Thyroid gland (tissue), 4 donors: Measurements from ENCODE around the gene PROZ.

Experiments used
- POLR2A ChIP-seq, 2 donors: fragments of 450-650 bp; IDR thresholded peaks; one replicate each; pipeline ENCODE4 v1.6.1; 2017; ENCODE audit warnings: antibody characterized with exemption in 2 of 2, mild to moderate bottlenecking in 2 of 2, moderate library complexity in 1 of 2
- TF ChIP-seq, protein P1 (sequence below), 6 experiments: fragments of 200-600 bp in 3 of 6; fragments of 450-650 bp in 3 of 6; sonication (generic) in 3 of 6; IDR thresholded peaks; one replicate each; pipeline ENCODE4 v1.5.1; 2016 to 2019; ENCODE audit warnings: antibody characterized with exemption in 6 of 6, mild to moderate bottlenecking in 2 of 6, inconsistent platforms in 1 of 6, moderate library complexity in 1 of 6

DNA sequence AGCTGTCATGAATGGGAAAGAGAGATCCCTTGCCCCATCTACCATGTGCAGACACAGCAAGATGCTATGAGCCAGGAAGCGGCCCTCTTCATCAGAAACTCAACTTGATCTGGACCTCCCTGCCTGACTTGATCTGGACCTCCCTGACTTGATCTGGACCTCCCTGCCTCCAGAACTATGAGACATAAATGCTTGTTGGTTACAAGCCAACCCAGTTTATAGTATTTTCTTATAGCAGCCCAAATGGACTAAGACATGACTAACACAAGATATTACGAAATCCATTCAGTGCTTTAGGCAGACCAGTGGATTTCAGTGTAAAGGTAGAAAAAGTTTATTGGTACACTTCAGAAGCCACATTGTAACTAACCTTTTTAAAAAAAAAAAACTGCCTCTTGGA lies 34.5 kb downstream of the PROZ start:
- TF ChIP-seq, protein P1, sequence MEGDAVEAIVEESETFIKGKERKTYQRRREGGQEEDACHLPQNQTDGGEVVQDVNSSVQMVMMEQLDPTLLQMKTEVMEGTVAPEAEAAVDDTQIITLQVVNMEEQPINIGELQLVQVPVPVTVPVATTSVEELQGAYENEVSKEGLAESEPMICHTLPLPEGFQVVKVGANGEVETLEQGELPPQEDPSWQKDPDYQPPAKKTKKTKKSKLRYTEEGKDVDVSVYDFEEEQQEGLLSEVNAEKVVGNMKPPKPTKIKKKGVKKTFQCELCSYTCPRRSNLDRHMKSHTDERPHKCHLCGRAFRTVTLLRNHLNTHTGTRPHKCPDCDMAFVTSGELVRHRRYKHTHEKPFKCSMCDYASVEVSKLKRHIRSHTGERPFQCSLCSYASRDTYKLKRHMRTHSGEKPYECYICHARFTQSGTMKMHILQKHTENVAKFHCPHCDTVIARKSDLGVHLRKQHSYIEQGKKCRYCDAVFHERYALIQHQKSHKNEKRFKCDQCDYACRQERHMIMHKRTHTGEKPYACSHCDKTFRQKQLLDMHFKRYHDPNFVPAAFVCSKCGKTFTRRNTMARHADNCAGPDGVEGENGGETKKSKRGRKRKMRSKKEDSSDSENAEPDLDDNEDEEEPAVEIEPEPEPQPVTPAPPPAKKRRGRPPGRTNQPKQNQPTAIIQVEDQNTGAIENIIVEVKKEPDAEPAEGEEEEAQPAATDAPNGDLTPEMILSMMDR (IDR thresholded peaks at IDR 0.05), result no peak
- TF ChIP-seq POLR2A (IDR thresholded peaks at IDR 0.05), result no peak
